GM18511 (cell line): ENCODE data around the gene TNFAIP2.
A peak's percentile ranks its signal among the peaks of the same experiment; 100 is the strongest.
"Not testable (repeated sequence)": the region's sequence is repeated elsewhere in the genome, so short reads cannot be mapped to it uniquely, and the experiment has no call there.

Experiments used
- ATAC-seq: cut with Tn5 transposase; IDR thresholded peaks from one replicate; pipeline ENCODE4 v1.9.1; 2021; ENCODE audit warnings: mild to moderate bottlenecking, moderate library complexity; ENCODE audit not compliant: unreplicated experiment

TNFAIP2 gene

GRCh38 chr14:103105580-103106150 lies 17.6 kb upstream of the TNFAIP2 start:
- no peak for ATAC-seq

- ATAC-seq = no peak
Measured at GRCh38 chr14:103107455-103107854, 15.8 kb upstream of the TNFAIP2 start.

GRCh38 chr14:103107941-103108748 lies 15.1 kb upstream of the TNFAIP2 start:
- no peak for ATAC-seq

- peak; percentile 60 for ATAC-seq
Measured at GRCh38 chr14:103108749-103109207, 14.5 kb upstream of the TNFAIP2 start.

DNA sequence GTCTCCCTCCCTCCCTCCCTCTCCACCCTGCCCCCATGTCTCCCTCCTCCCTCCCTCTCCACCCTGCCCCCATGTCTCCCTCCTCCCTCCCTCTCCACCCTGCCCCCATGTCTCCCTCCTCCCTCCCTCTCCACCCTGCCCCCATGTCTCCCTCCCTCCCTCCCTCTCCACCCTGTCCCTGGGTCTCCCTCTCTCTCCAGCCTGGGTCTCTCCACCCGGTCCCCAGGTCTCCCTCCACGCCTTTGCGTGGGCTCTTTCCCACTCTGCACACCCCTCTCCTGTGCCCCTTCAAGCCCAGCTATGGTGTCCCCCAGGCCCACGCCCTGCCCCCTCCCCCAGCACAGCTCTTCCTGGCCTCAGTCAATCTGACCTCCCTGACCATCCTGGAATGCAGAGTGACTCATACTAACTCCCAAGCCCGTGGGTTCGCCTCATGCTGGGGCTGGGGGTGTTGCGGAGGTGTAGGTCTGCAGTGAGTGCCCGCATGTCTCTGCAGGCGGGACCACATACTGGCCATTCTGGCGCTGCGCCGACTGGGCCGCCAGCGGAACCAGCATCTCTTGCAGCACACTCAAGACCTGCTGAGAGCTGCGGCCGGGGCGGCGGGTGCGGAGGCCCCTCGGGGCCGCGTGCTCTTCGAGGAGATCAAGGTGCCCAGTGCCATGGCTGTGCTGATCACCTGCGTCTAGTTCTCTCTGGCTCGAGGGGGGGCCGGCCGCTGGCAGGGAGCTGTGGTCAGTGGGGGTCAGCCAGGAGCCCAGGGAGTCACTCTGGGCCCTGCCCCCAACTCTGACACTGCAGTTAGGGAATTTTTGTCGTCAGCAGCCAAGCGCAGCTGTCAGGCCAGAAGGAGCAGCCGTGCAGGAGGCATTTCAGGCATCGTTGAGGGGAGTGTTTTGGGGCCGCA lies 13.5 kb upstream of the TNFAIP2 start:
- no peak for ATAC-seq

- no peak for ATAC-seq
Measured at GRCh38 chr14:103110681-103111231, 12.5 kb upstream of the TNFAIP2 start.

GRCh38 chr14:103111232-103111868 lies 11.9 kb upstream of the TNFAIP2 start:
- no peak for ATAC-seq

GRCh38 chr14:103112400-103113243 lies 10.6 kb upstream of the TNFAIP2 start:
- ATAC-seq = no peak

- ATAC-seq = no peak
Measured at GRCh38 chr14:103113303-103113702, 10.0 kb upstream of the TNFAIP2 start.

DNA sequence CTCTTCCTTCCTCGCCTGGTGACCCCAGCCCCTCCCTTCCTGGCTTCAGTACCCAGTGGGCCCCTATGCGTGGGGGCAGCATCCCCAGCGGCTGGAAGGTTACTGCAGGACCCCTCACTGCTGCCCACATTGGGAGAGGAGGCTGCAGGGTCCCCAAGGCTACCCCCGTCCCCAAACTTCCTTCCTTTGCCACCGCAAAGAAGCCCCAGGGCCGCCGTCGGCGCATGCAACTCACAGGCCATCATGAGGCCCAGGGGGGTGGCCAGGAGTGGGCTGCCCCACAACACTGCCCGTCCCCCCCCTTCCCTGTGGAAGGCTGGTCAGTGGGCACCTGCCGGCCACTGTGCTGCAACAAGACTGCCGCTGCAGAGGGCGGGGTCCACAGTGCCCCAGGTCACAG lies 9.5 kb upstream of the TNFAIP2 start:
- ATAC-seq = no peak

- ATAC-seq = not testable (repeated sequence)
Measured at GRCh38 chr14:103115086-103115679, 8.1 kb upstream of the TNFAIP2 start.

- no peak for ATAC-seq
Measured at GRCh38 chr14:103115845-103116572, 7.3 kb upstream of the TNFAIP2 start.

GRCh38 chr14:103116636-103117035 lies 6.6 kb upstream of the TNFAIP2 start:
- no peak for ATAC-seq

GRCh38 chr14:103117499-103117898 lies 5.8 kb upstream of the TNFAIP2 start:
- ATAC-seq = not testable (repeated sequence)

- ATAC-seq = no peak
Measured at GRCh38 chr14:103118018-103118662, 5.1 kb upstream of the TNFAIP2 start.

DNA sequence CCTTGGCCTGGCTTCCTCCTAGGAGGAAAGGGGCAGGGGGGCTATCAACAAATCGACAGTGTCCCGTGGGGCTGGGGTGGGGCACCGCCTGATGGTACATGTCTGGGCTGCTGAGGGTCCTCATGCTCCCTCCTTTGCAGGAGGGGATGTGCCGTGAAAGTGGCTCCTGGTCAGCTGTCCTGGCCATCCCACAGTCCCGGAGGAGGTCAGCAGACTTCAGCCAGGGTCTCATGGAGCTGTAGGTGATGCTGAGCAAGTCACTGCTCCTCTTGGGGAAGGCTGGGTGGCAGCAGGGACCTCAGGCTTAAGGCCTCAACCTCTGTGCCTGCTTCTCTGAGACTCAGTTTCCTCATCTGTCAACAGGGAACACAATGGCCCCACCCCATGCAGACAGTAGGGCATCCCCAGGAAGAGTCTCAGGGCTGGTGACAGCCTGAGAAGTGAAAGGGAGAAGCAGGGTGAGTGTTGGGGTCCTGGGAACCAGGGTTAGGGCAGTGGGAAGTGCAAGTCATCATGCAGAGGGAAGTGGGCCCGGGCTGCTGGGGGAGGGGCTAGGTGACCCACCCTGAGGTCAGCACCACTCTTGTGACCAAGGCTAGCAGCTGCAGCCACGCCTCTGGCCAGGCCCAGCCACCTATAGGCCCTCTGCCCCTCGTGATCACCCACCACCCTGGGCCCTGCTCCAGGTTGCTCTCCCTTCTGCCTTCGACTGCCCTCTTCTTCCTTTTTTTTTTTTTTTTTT lies 4.4 kb upstream of the TNFAIP2 start:
- ATAC-seq = no peak

DNA sequence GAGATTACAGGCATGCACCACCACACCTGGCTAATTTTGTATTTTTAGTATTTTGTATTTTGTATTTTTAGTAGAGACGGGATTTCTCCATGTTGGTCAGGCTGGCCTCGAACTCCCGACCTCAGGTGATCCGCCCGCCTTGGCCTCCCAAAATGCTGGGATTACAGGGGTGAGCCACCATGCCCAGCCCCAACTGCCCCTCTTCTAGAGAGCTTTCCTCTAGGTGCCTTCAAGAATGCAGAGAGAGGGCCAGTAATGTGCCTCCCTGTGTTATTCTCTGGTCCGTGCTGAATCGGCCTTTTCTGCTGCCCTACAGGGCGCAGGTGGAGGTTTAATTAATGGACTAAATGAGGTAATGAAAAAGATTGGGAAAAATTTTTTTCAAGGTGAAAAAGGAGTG lies 3.7 kb upstream of the TNFAIP2 start:
- not testable (repeated sequence) for ATAC-seq
